Keratinocyte (primary cell): ENCODE measurements around the gene PPP2R5C. TPM values are rescaled to one million over a fixed set of nuclear protein-coding genes. Genes with fewer than 3 reads are reported as not detected.

Source experiments
- DNase-seq: peaks from one replicate; pipeline ENCODE4 v3.0.0-alpha.2; 2011; ENCODE audit warnings: low read depth, missing footprints, low spot score
- FAIRE-seq: peaks from 2 replicates; lab custom pipeline; 2011; peaks lifted over from hg19 to GRCh38; lab: Jason Lieb, UNC
- H2AFZ ChIP-seq: 2 replicates; pipeline ENCODE4 v1.6.0; 2012; ENCODE audit warnings: low read length, control low read depth, inconsistent platforms; ENCODE audit not compliant: control insufficient read depth
- H3K27ac ChIP-seq: 2 replicates; pipeline ENCODE4 v1.5.1; 2011; ENCODE audit warnings: low read length; ENCODE audit not compliant: control insufficient read depth, insufficient read depth
- H3K27me3 ChIP-seq: 3 replicates; pipeline ENCODE4 v1.6.0; 2011; ENCODE audit warnings: low read length; ENCODE audit not compliant: control insufficient read depth, insufficient read depth; ENCODE audit errors: extremely low read depth
- H3K36me3 ChIP-seq, 2 experiments: 2 replicates in 1 of 2; 3 replicates in 1 of 2; pipeline ENCODE4 v1.5.1; 2011; ENCODE audit warnings: low read length in 2 of 2, mild to moderate bottlenecking in 1 of 2; ENCODE audit not compliant: control insufficient read depth in 2 of 2, insufficient read depth in 2 of 2; ENCODE audit errors: extremely low read depth in 1 of 2
- H3K4me1 ChIP-seq: 3 replicates; pipeline ENCODE4 v1.5.1; 2011; ENCODE audit warnings: low read length; ENCODE audit not compliant: control insufficient read depth, insufficient read depth; ENCODE audit errors: extremely low read depth
- H3K4me2 ChIP-seq: 3 replicates; pipeline ENCODE4 v1.6.0; 2011; ENCODE audit warnings: low read depth, low read length; ENCODE audit not compliant: control insufficient read depth, insufficient read depth; ENCODE audit errors: extremely low read depth
- H3K4me3 ChIP-seq, 3 experiments: fragments of 200-600 bp in 1 of 3; sonication (generic) in 1 of 3; 2 replicates in 2 of 3; 3 replicates in 1 of 3; pipeline ENCODE4 v1.5.1; 2011 to 2016; ENCODE audit warnings: low read length in 3 of 3, mild to moderate bottlenecking in 3 of 3, control low read depth in 2 of 3, inconsistent platforms in 1 of 3, low read depth in 1 of 3, mixed read lengths in 1 of 3, mixed run types in 1 of 3, moderate library complexity in 1 of 3; ENCODE audit not compliant: control insufficient read depth in 2 of 3, insufficient read depth in 2 of 3; ENCODE audit errors: extremely low read depth in 1 of 3
- H3K79me2 ChIP-seq: 2 replicates; pipeline ENCODE4 v1.6.0; 2012; ENCODE audit warnings: low read length; ENCODE audit not compliant: control insufficient read depth, insufficient read depth
- H3K9ac ChIP-seq: 3 replicates; pipeline ENCODE4 v1.6.0; 2011; ENCODE audit warnings: low read length; ENCODE audit not compliant: control insufficient read depth, insufficient read depth; ENCODE audit errors: extremely low read depth
- H3K9me1 ChIP-seq: 3 replicates; pipeline ENCODE4 v1.6.0; 2011; ENCODE audit warnings: low read length; ENCODE audit not compliant: control insufficient read depth, insufficient read depth; ENCODE audit errors: extremely low read depth
- H3K9me3 ChIP-seq: 2 replicates; pipeline ENCODE4 v1.5.1; 2012; ENCODE audit warnings: low read depth, low read length; ENCODE audit not compliant: control insufficient read depth
- H4K20me1 ChIP-seq: 3 replicates; pipeline ENCODE4 v1.6.0; 2011; ENCODE audit warnings: low read length; ENCODE audit not compliant: control insufficient read depth, insufficient read depth; ENCODE audit errors: extremely low read depth
- EZH2 ChIP-seq: IDR thresholded peaks from one replicate; pipeline ENCODE4 v1.6.1; 2012; ENCODE audit warnings: inconsistent platforms, mild to moderate bottlenecking, low read length, moderate library complexity
- dilution Hi-C: fragments of 300-500 bp; cut with MboI; formaldehyde crosslinking; loops from one replicate; pipeline ENCODE4 v1.7.0; 2020; ENCODE audit warnings: low sequenced_read_pairs; ENCODE audit not compliant: extremely low pct_ligation_motif_present
- polyA plus RNA-seq, 5 experiments: library from polyadenylated mRNA; depleted of rRNA in 3 of 5; stranded (reverse) in 3 of 5; stranded (forward) in 1 of 5; unstranded in 1 of 5; fragments of >200 nt; gene quantifications; 1 replicate in 1 of 5; 2 replicates in 3 of 5; 3 replicates in 1 of 5; pipeline versions ENCODE4 v1.2.1 to v1.2.3, GENCODE V29; 2011 to 2012; ENCODE audit warnings: missing spikeins in 2 of 5, low read depth in 1 of 5, low replicate concordance in 1 of 5
- TF ChIP-seq, protein P1 (sequence below), 3 experiments: IDR thresholded peaks in 1 of 3; conservative IDR thresholded peaks in 1 of 3; optimal IDR thresholded peaks in 1 of 3; 2 replicates in 2 of 3; 3 replicates in 1 of 3; pipeline versions ENCODE3 to v1.5.1; 2011; ENCODE audit warnings: low read length in 3 of 3, mild to moderate bottlenecking in 3 of 3, moderate library complexity in 2 of 3, control low read depth in 1 of 3, inconsistent platforms in 1 of 3; ENCODE audit not compliant: insufficient read depth in 2 of 3; ENCODE audit errors: extremely low read depth in 1 of 3

The PPP2R5C gene
- polyA plus RNA-seq, 1 donor (not counting 4 experiments of a cell fraction or from before 2014, with no cell fraction given): 105 TPM

DNA sequence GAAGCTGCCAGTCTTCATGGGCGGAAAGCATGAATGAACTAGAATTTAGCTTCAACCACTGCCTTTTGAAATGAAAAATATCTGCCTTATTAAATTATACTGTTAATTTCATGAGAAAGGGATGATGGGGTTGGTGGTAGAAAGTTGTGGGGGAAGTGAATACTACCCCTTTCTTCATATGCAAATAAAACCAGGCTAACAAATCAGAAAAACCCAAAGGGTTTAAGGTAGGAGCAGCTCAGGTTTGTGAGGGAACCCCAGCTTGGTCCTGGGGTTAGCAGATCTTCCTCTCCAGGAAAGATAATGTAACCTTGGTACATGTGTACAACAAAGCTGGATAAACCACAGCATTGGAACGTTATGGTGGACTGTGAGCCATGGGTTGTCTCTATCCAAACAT, 84.0 kb downstream of the PPP2R5C start:
- H3K27ac ChIP-seq: no peak overlapping the region
- H3K9me1 ChIP-seq: no peaks in the 10 kb centered on the region
- peaks cover 13% of the 10 kb centered on the region for H3K4me1 ChIP-seq
- dilution Hi-C loops: no loop called here
- no peak overlapping the region for H3K4me3 ChIP-seq
- no peak overlapping the region for H2AFZ ChIP-seq
- DNase-seq (no peak), FAIRE-seq (no peak)
- TF ChIP-seq, protein P1, sequence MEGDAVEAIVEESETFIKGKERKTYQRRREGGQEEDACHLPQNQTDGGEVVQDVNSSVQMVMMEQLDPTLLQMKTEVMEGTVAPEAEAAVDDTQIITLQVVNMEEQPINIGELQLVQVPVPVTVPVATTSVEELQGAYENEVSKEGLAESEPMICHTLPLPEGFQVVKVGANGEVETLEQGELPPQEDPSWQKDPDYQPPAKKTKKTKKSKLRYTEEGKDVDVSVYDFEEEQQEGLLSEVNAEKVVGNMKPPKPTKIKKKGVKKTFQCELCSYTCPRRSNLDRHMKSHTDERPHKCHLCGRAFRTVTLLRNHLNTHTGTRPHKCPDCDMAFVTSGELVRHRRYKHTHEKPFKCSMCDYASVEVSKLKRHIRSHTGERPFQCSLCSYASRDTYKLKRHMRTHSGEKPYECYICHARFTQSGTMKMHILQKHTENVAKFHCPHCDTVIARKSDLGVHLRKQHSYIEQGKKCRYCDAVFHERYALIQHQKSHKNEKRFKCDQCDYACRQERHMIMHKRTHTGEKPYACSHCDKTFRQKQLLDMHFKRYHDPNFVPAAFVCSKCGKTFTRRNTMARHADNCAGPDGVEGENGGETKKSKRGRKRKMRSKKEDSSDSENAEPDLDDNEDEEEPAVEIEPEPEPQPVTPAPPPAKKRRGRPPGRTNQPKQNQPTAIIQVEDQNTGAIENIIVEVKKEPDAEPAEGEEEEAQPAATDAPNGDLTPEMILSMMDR (optimal IDR thresholded peaks at IDR 0.05 in 1 of 3, IDR thresholded peaks at IDR 0.05 in 1 of 3, conservative IDR thresholded peaks at IDR 0.05 in 1 of 3; ENCODE audit: extremely low read depth in 1 of 3, insufficient read depth in 2 of 3, low read length in 3 of 3): no peak
- no peak for TF ChIP-seq EZH2
- no peaks in the 10 kb centered on the region for H3K27me3 ChIP-seq
- H3K9me3 ChIP-seq: no peaks in the 10 kb centered on the region
- H4K20me1 ChIP-seq: peaks cover 6% of the 10 kb centered on the region
- no peak overlapping the region for H3K4me2 ChIP-seq
- H3K9ac ChIP-seq: no peak overlapping the region
- H3K79me2 ChIP-seq: peaks cover 51% of the 10 kb centered on the region
- H3K36me3 ChIP-seq: peaks cover 0 to 2% of the 10 kb centered on the region in 2 experiments

DNA sequence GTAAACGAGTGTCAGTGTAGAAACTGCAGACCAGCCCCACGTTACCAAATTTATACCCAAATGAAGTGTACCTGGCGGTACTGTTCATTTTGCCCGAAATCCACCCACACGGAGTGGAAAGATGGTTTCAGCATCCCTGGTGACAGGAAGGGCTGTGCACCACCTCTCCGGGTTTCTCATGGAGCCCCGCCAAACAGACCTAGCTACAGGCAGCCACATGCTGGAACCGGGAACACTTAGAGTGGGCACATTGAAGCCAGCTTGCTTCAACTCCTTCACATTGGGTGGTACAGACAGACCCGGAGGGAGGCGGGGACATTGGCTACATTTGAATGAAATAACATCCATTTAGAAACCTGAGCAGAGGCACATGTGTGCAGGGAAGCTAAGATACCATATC, 84.4 kb downstream of the PPP2R5C start:
- peaks cover 51% of the 10 kb centered on the region for H3K79me2 ChIP-seq
- H3K9me1 ChIP-seq: no peaks in the 10 kb centered on the region
- no peak overlapping the region for H2AFZ ChIP-seq
- no peak for DNase-seq
- H3K27me3 ChIP-seq: no peaks in the 10 kb centered on the region
- dilution Hi-C loops: no loop called here
- no peak for FAIRE-seq
- no peak overlapping the region for H3K9ac ChIP-seq
- H3K4me1 ChIP-seq: peaks cover 9% of the 10 kb centered on the region
- H3K27ac ChIP-seq: no peak overlapping the region
- TF ChIP-seq, protein P1 (optimal IDR thresholded peaks at IDR 0.05 in 1 of 3, IDR thresholded peaks at IDR 0.05 in 1 of 3, conservative IDR thresholded peaks at IDR 0.05 in 1 of 3; ENCODE audit: extremely low read depth in 1 of 3, insufficient read depth in 2 of 3, low read length in 3 of 3): no peak
- TF ChIP-seq EZH2: no peak
- no peaks in the 10 kb centered on the region for H3K9me3 ChIP-seq
- H3K4me3 ChIP-seq: no peak overlapping the region
- H4K20me1 ChIP-seq: peaks cover 7% of the 10 kb centered on the region
- H3K36me3 ChIP-seq: peaks cover 0 to 2% of the 10 kb centered on the region in 2 experiments
- no peak overlapping the region for H3K4me2 ChIP-seq
